ENCODE data around the gene ANAPC16.
"Not testable (repeated sequence)": the region's sequence is repeated elsewhere in the genome, so short reads cannot be mapped to it uniquely, and the experiment has no call there.

Gene ANAPC16

GRCh38 chr10:72215611-72216549 is at the start of gene ANAPC16, which contains the start of gene ASCC1:
ANAPC16 (plus strand) TSS chr10:72216012; CDS start chr10:72223915, 7,903 bp downstream.
ASCC1 (minus strand) TSS chr10:72216276; CDS start chr10:72213298, 2,978 bp downstream.
- peak; percentile 98 for DNase-seq

GRCh38 chr10:72167118-72167517 is 48.7 kb upstream of the ANAPC16 start:
- no peak for DNase-seq

DNA sequence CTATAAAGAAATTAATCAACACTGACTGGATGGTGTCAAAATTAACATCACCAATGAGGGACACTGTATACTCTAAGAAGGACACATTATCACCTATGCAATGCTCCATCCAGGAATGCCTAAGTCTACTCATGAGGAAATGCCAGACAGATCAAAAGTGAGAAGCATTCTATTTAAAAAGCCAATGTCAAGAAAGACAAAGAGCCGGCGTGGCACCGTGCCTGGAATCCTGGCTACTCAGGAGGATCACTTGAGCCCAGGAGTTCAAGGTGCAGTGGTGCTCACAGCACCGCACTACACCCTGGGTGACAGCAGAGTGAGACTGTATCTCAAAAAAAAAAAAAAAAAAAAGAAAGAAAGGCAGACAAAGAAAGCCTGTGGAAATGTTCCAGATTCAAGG is 45.5 kb upstream of the ANAPC16 start:
- DNase-seq, result no peak

GRCh38 chr10:72170733-72171132 is 45.1 kb upstream of the ANAPC16 start:
- DNase-seq, result no peak

GRCh38 chr10:72171175-72171630 is 44.6 kb upstream of the ANAPC16 start:
- DNase-seq, result no peak

DNA sequence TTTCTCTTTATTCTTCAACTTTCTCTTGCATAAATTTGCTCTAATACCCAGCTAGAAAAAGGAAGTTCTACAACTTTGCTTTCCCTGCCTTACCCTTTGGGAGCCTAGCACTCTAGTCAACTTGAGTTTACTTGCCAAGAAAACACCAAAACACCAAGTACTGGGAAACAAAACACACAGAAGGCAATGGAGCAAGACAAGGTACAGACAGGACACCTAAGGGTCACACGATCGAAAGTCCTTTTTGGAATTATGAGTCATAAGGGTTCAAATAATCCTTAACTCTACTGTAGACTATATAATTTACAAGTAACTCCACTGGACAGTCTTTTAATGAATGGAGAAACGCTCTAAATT is 42.6 kb upstream of the ANAPC16 start:
- no peak for DNase-seq

- DNase-seq, result no peak
Measured at GRCh38 chr10:72173619-72174296, 42.1 kb upstream of the ANAPC16 start.

- DNase-seq, result no peak
Measured at GRCh38 chr10:72174297-72174662, 41.5 kb upstream of the ANAPC16 start.

DNA sequence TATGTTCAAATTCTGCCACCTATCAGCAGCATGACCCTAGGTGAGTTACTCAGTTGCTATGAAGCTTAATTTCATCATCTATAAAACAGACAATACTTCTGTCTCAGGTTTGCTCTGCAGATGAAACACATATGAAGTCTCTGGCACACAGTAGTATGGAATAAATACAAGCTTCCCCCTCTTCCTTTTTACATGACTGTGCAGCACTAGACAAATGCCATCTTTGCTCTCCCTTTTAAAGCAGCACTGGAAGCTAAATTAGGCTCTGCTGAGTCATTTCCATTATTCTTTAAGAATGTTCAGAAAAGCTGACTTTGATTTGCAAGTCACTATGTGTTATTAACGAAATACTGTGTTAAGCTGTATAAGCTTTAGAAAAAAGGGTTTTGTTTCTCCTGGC is 40.7 kb upstream of the ANAPC16 start:
- no peak for DNase-seq

DNA sequence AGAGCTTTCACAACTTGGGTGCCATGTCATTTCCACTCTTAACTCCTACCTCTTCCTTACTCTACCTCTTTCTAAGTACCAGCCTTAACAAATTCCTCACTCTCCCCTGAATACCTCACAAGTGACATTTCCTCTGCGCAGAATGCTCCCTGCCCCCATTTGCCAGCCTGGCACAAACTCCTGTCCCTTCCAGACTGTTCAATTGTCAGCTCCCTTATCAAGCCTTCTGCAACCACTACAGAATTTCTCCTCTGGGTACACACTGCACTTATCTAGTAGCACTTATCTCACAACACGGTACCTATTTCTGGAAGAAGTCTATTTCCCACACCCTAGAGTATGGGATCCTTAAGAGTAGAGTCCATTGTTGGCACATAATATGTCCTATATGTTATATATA is 39.1 kb upstream of the ANAPC16 start:
- no peak for DNase-seq

DNA sequence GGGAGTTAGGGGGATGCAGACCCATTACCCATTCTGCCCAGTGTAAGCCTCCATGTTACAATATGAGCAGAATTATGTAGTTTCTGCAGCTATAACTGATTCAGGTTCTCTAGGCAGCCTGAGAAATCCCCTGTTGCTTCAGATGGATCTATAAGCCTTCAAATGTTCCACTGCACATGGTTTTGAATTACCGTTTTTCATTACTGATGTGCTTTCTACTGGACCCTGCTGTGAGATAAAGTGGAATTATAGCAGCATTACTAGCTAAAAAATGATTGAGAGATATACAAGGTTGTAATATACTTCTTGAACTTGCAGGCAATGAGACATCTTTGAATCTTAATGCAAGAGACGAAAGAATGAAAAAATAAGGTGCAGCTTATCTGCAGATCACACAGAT is 38.4 kb upstream of the ANAPC16 start:
- DNase-seq, result no peak

DNA sequence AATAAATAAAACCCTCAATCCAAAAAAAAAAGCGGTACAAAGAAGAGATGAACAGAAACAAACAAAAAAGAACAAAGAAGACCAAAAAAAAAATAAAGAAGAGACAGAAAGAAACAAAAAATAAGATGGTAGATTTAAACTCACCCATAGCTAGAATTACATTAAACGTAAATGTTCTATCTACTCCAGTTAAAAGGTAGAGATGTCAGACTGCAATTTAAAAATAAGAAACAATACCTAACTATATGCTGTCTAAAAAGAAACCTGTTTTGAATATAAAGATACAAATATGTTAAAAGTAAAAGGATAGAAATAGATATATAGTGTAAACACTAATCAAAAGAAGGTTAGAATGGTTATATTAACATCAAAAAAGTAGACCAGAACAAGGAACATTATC is 31.7 kb upstream of the ANAPC16 start:
- no peak for DNase-seq

DNA sequence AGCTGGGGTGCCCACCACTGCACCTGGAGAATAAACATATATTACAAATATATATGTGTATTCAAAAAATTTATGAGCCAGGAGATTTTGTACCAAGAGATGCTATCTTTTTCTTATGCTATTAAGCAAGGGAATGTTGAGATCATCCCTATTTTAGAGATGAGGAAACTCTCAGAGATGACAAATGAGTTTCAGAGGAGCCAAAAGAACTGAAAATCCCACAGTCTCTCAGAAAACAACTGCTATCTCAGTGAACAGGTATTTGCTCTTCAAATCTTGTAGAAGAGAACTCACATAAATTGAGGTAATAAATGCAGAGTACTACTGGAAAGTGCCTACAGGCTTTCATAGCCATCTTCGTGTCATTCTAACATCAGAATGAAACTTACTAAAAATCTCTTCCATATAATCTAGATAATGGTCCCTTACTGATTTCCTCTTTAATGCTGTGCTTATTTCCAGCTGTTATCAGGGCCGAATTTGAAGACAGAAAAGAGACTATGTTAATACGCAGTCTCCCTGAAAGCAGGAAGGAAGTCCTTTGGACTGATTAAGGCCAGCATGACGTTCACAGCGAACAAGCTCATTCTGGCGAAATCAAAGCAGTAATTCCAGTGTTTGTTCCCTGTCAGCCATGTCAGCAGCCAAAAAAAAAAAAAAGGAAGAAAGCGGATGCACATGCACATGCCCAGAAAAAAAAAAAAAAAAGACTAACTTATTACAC is 29.4 kb upstream of the ANAPC16 start:
- DNase-seq, result no peak

GRCh38 chr10:72186982-72187330 is 28.9 kb upstream of the ANAPC16 start:
- no peak for DNase-seq

GRCh38 chr10:72194949-72195348 is 20.9 kb upstream of the ANAPC16 start:
- DNase-seq, result no peak

DNA sequence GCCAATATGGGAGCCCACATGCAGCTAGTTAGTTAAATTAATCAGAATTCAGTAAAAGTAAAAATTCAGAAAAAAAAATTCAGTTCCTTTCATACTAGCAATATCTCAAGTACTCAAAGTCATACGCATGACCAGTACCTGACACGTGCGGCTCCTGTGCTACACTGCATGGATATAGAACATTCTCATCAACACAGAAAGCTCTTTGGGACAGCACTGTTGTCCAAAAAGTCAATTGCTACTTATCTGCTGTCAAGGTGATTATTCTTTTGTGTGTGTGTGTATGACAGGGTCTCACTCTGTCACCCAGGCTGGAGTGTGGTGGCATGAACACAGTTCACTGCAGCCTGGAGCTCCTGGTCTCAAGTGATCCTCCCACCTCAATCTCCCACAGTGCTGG is 14.9 kb upstream of the ANAPC16 start:
- no peak for DNase-seq

DNA sequence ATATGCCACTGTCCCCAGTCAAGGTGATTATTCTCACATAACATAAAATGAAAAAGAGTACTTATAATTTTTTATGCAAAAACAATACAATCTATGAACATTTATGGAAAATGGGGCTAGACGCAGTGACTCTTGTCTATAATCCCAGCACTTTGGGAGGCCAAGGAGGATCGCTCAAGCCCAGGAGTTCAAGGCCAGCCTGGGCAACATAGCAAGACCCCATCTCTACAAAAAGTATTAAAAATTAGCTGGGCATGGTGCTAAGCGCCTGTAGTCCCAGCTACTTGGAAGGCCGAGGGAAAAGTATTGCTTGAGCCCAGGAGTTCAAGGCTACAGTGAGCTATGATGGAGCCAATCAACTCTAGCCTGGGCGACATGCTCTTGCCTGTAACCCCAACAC is 14.5 kb upstream of the ANAPC16 start:
- no peak for DNase-seq

- no peak for DNase-seq
Measured at GRCh38 chr10:72204296-72204695, 11.5 kb upstream of the ANAPC16 start.

- DNase-seq, result no peak
Measured at GRCh38 chr10:72204724-72205123, 11.1 kb upstream of the ANAPC16 start.

DNA sequence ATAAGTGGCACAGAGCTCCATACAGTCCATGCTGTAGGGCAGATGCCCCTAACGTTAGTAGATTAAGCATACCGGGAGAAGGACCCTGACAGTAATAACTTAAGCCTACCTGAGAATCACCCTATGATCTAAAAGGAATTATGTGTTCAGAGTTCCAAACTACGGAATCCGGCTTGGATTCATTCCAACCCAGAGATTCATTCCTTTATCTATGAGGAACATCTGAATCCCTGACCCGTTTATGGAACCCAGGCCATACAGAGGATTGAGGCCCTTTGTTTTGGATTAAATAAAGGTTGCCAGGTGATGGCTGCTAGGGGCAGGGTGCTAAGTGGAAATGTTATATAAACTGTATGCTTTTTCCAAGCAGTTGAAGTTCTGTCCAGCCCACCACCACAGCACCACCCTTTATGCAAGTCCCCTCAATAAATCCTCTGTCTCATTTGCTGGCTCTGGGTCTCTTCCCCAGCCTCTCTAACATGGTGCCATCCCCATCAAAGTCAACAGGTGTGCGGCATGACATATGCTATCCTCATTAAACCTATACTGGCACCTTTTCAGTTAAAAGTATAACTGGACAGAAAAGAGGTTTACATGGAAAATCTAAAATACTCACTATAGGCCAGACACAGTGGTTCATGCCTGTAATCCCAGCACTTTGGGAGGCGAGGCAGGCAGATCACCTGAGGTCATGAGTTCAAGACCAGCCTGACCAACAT is 9.1 kb upstream of the ANAPC16 start:
- DNase-seq, result no peak

GRCh38 chr10:72208526-72208925 is 7.3 kb upstream of the ANAPC16 start:
- DNase-seq, result not testable (repeated sequence)

DNA sequence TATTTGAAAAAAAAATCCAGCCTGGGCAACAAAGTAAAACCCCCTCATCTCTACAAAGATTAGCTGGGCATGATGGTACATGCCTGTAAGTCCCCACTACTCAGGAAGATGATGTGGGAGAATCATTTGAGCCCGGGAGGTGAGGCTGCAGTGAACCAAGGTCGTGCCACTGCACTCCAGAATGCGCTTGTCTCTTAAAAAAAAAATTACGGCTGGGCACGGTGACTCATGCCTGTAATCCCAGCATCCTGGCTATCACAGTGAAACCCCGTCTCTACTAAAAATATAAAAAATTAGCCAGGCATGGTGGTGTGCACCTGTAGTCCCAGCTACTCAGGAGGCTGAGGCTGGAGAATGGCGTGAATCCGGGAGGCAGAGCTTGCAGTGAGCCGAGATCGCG is 4.4 kb upstream of the ANAPC16 start:
- not testable (repeated sequence) for DNase-seq

GRCh38 chr10:72211832-72212231 is 4.0 kb upstream of the ANAPC16 start:
- DNase-seq, result not testable (repeated sequence)

Data from activated T-cell treated with anti-CD3 and anti-CD28 coated beads, Interleukin-2, amount 50 U/mL, for 1 hour (primary cell).